ENCODE measurements around the gene FAM174C.
"Not testable (repeated sequence)": the region's sequence is repeated elsewhere in the genome, so short reads cannot be mapped to it uniquely, and the experiment has no call there.

Gene FAM174C

GRCh38 chr19:1307320-1307719, 32.0 kb downstream of the FAM174C start:
- DNase-seq = no peak

- no peak for DNase-seq
These were observed 32.5 kb downstream of the FAM174C start for GRCh38 chr19:1307755-1308303.

GRCh38 chr19:1308718-1309117, 33.4 kb downstream of the FAM174C start:
- DNase-seq = no peak

DNA sequence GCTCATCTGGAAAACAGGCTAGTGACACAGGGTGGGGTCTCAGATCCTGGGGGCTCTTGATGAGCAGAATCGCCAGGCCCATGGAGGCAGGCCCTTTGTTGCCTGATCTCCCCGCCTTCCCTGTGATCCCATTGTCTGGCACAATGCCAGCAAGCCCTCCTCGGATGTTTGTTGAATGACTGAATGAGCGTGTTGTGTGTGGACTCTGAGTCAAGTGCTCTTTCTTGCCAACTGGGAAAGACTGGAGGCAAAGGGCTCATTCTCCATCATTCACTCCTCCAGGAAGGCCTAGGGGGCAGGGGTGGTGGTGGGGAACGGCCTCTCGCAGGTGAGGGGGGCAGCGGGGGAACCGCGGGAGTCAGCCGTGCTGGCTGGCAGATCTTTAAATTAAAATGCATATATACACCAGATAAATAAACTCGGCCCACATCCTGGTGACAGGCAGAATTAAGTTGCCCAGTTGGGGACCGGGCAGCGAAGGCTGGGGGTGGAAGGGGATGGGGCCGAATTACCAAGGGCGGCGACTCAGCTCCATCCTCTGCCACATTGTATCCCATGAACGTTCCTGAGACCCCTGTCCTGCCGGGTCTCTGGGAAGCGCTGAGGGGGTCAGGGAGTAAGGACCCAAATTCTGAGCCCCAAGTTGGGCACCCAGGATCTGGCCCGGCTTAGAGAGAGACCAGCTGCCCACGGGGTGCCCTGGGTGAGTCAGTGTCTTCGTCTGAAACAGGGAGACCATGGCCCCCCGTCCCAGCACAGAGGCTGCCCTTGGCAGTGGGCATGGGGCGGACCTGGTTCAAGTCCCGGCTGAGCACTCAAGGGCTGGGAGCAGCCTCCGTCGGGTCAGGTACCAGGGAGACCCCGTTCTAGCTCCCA, 34.9 kb downstream of the FAM174C start:
- no peak for DNase-seq

DNA sequence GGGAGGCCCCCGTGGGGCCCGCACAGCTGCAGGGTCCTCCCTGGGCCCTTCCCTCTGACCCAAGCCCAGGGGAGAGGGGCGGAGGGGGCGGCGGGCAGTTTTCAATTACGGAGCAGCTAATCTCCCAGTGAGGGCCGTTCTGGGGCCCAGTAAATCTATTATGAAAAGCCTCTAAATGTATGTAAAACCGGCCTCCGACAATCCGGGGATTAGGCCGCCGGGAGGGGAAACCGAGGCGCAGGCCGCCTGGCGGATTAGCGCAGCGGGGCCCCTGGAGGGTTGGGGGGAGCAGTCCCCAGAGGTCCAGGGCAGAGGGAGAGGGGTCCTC, 35.5 kb downstream of the FAM174C start:
- DNase-seq = no peak

- no peak for DNase-seq
These were observed 36.3 kb downstream of the FAM174C start for GRCh38 chr19:1311543-1312091.

GRCh38 chr19:1312767-1313694, 37.7 kb downstream of the FAM174C start:
- no peak for DNase-seq

- no peak for DNase-seq
These were observed 38.6 kb downstream of the FAM174C start for GRCh38 chr19:1313695-1314613.

GRCh38 chr19:1315470-1316166, 40.3 kb downstream of the FAM174C start:
- DNase-seq = peak; percentile 41 to 45

DNA sequence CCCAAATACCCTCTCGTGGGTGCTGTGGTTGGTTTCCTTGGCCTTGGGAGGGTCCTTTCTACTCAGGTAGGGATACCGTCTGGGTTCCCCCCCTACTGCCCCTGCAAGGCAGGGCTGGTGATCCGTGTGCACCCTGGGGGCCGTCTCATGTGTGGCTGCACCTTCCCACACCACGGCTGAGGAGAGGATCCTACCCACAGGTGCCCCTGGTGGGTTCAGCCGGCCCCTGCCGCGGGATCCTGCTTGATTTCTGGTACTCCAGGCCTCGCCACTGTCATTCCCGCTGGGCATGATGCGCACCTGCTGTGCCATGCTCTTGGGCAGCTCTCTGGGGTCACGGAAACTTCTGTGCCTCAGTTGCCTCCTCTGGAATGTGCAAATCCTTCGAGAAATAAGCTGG, 41.1 kb downstream of the FAM174C start:
- no peak for DNase-seq

- no peak for DNase-seq
These were observed 42.1 kb downstream of the FAM174C start for GRCh38 chr19:1317274-1318003.

DNA sequence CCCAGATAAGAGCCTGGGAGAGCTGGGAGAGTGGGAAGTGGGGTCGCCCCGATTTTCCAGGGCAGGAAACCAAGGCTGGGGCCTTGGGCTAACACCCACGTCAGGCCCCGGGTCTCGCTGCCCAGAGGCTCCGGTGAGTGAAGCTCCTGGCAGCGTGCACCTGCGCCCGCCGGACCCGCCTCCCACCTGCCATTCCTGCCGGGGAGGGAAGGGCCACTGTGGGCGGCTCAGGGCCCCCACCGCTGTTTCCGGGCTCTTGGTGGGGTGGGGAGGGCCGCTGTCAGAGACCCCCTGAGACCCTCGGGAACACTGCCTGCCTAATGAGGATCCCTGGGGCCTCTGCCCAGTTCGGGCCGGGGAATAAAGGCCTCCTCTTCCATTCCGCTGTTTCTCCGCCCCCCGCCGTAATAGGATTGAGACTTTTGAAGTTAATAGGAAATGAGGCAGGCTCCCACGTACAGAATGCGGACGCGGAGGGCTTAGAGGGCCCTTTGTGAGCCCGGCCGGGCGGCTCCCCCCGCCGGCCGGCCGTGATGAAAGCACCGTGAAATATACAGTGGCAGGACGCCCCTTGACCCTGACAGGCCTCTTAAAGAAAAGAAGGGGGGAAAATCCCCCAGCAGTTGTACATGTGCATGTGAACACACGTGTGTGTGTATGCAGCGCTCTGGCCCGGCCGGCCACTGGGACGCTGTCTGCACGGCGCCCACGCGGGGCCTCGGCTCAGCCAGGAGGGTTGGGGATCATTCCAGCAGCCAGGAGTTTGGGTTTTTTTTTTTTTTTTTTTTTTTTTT, 43.5 kb downstream of the FAM174C start:
- DNase-seq = no peak

DNA sequence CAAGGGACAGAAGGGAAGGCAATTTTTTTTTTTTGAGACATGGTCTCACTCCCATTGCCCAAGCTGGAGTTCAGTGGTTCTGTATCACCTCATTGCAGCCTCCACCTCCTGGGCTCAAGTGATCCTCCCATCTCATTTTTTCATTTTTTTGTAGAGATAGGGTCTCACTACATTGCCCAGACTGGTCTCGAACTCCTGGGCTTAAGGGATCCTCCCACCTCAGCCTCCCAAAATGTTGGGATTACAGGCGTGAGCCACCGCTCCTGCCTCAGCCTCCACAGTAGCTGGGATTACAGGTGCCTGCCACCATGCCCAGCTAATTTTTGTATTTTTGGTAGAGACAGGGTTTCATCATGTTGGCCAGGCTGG, 44.9 kb downstream of the FAM174C start:
- not testable (repeated sequence) for DNase-seq

DNA sequence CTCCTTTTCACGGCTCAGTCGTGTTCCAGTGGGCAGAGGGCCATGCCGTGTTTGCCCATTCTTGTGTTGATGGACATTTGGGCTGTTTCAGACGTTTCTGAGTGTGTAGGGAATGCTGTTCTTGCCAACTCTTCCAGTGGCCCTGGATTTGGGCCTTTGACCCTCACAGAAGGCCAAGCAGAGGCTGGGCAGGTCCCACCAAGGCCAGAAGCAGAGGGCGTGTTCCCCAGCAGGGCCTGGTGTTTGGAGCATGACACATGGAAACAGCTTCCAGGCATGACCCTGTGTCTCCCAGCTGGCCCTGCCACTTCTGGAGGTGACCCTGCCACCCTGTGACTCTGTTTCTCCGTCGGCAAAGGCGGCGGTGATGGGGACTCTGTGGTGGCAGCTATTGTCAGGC, 46.2 kb downstream of the FAM174C start:
- DNase-seq = no peak

DNA sequence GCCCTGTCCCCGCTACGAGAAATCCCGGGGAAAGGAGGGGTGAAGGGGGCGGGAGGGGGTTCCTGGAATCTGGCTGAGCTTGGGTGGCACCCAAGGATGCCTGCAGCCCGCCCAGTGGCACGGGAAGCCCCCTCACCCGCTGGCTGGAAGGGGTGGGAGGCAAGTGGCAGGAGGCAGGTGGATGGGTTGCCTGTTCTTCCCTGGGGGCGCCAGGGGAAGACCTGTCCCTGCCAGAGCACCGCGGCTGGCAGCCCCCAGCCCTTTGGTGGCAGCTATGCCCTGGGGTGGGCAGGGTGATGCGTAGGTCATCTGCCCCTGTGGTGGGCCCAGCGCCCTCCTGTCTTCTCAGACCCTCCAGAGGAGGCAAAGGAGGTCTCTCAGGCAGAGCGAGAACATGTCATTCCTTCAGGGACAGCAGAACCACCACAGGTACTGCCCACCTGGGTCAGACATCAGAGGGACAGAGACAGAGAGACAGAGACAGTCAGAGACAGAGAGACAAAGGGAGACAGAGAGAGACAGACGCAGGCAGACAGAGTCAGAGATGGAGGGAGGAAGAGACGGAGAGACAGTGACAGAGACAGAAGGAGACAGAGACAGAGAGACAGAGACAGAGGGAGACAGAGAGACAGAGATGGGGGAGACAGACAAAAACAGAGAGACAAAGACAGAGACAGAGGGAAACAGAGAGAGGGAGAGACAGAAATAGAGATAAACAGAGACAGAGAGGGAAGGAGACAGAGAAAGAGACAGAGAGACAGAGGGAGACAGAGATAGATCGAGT, 47.1 kb downstream of the FAM174C start:
- no peak for DNase-seq

- DNase-seq = no peak
These were observed 49.0 kb downstream of the FAM174C start for GRCh38 chr19:1324249-1324805.

DNA sequence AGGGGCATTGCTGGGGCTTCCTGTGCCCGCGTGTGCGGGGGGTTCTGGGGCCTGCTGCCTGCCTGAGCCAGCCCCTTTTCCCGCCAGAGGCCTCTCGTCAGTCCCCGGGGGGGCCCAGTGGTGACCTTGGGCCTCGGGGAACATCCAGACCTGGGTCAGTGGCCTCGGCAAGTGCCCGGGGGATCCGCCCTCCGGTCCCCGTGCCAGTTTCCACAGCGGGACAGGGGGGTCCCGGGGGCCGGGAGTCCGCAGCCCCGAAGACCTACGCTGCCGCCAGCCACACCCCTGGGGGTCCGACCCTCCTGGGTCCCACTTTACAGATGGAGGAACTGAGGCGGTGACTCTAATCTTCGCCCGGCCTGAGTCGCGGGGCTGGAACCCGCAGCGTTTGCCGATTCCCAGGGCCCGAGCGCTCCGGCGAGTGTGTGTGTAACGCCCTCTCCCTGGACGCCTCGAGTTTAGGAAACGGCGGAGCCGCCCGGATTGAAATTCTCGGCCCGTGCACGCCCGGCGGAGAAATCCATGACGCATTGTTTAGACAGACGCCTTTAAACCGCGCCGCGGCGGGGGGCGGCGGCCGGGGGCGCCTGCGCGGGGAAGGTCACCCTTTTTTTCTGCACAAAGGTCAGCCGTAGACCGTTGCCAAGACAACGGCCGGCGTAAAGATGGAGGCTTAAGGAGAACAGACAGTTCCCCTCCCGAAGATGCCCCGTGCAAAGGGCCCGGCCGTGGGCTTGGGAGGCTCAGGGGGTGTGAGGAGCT, 49.7 kb downstream of the FAM174C start:
- peak; percentile 28 to 40 for DNase-seq

All from activated CD4-positive, alpha-beta T cell treated with anti-CD3 and anti-CD28 coated beads, Interleukin-2, amount 50 U/mL, for 48 hours (primary cell).